HFFc6 (cell line): Measurements from ENCODE around the gene NOTUM. TPM values are rescaled to one million over a fixed set of nuclear protein-coding genes. Genes with fewer than 3 reads are reported as not detected.

Source experiments
- DNase-seq: peaks from one replicate; pipeline ENCODE4 v3.0.0-alpha.2; 2018
- H3K27ac Mint-ChIP-seq: 2 replicates; pipeline ENCODE4 v1.8.0; 2020; ENCODE audit warnings: mild to moderate bottlenecking, mixed read lengths
- H3K27me3 Mint-ChIP-seq: 2 replicates; pipeline ENCODE4 v1.8.0; 2021; ENCODE audit warnings: mild to moderate bottlenecking, moderate library complexity, mixed read lengths; ENCODE audit not compliant: insufficient read depth
- H3K36me3 Mint-ChIP-seq: 2 replicates; pipeline ENCODE4 v1.8.0; 2021; ENCODE audit warnings: low read depth, mixed read lengths
- H3K4me1 Mint-ChIP-seq: 2 replicates; pipeline ENCODE4 v1.8.0; 2020; ENCODE audit warnings: low read depth, mixed read lengths
- H3K4me3 Mint-ChIP-seq: 2 replicates; pipeline ENCODE4 v1.8.0; 2020; ENCODE audit warnings: mild to moderate bottlenecking, moderate library complexity, mixed read lengths
- H3K9me3 Mint-ChIP-seq: 2 replicates; pipeline ENCODE4 v1.8.0; 2020; ENCODE audit warnings: mild to moderate bottlenecking, mixed read lengths
- CTCF ChIP-seq: fragments of 200-600 bp; sonication (generic); IDR thresholded peaks from 2 replicates; pipeline ENCODE4 v1.5.0; 2021; ENCODE audit warnings: antibody characterized with exemption, mild to moderate bottlenecking
- total RNA-seq, 6 experiments: library from RNA; stranded (reverse); fragmentation: NEBNext Ultra II Directional; extraction: Animal tissue kit (Norgen Biotek cat#: 25700); gene quantifications; 2 replicates in 1 of 6; 3 replicates in 5 of 6; pipeline ENCODE4 v1.2.3, GENCODE V29; 2021

The NOTUM gene
- total RNA-seq, 6 experiments from 2014 or later: 0.10 to 0.14 TPM; not detected in 4

- H3K9me3 Mint-ChIP-seq: no peaks in the 10 kb centered on the region
- no peak for DNase-seq
- TF ChIP-seq CTCF: no peak
- H3K4me1 Mint-ChIP-seq: no peaks in the 10 kb centered on the region
- peaks cover 11% of the 10 kb centered on the region for H3K27me3 Mint-ChIP-seq
- no peak overlapping the region for H3K27ac Mint-ChIP-seq
- H3K4me3 Mint-ChIP-seq: no peak overlapping the region
- no peaks in the 10 kb centered on the region for H3K36me3 Mint-ChIP-seq
These were observed 10.5 kb downstream of the NOTUM start for GRCh38 chr17:81950501-81950900.

- Mint-ChIP-seq H3K27ac (no peak overlapping the region), H3K4me1 (no peaks in the 10 kb centered on the region), H3K36me3 (no peaks in the 10 kb centered on the region), H3K9me3 (no peaks in the 10 kb centered on the region), H3K27me3 (peaks cover 15% of the 10 kb centered on the region), H3K4me3 (no peak overlapping the region)
- DNase-seq: no peak
- no peak for TF ChIP-seq CTCF
These were observed 12.2 kb downstream of the NOTUM start for GRCh38 chr17:81948635-81949378.

- Mint-ChIP-seq H3K4me3 (no peak within 1 kb of the TSS), H3K9me3 (no peaks in the 10 kb centered on the region), H3K27ac (no peak within 1 kb of the TSS), H3K4me1 (no peaks in the 10 kb centered on the region), H3K27me3 (peaks cover 21% of the 10 kb centered on the region), H3K36me3 (no peaks in the 10 kb centered on the region)
- no peak for TF ChIP-seq CTCF
- no peak for DNase-seq
These were observed 13.8 kb downstream of the NOTUM start, which contains the start of gene MYADML2 for GRCh38 chr17:81947189-81947588. Gene MYADML2, minus strand, starts transcription at chr17:81947233. Its CDS starts 5,492 bp downstream, at chr17:81941741.

- no peak for DNase-seq
- H3K4me1 Mint-ChIP-seq: no peaks in the 10 kb centered on the region
- peaks cover 18% of the 10 kb centered on the region for H3K27me3 Mint-ChIP-seq
- H3K4me3 Mint-ChIP-seq: no peak overlapping the region
- no peaks in the 10 kb centered on the region for H3K9me3 Mint-ChIP-seq
- no peak for TF ChIP-seq CTCF
- no peak overlapping the region for H3K27ac Mint-ChIP-seq
- H3K36me3 Mint-ChIP-seq: no peaks in the 10 kb centered on the region
These were observed 16.1 kb downstream of the NOTUM start for GRCh38 chr17:81944858-81945257.

- peaks cover 6% of the 10 kb centered on the region for H3K4me1 Mint-ChIP-seq
- peaks cover 16% of the 10 kb centered on the region for H3K27me3 Mint-ChIP-seq
- no peak for TF ChIP-seq CTCF
- no peak for DNase-seq
- no peak overlapping the region for H3K4me3 Mint-ChIP-seq
- H3K27ac Mint-ChIP-seq: no peak overlapping the region
- H3K36me3 Mint-ChIP-seq: no peaks in the 10 kb centered on the region
- no peaks in the 10 kb centered on the region for H3K9me3 Mint-ChIP-seq
These were observed 18.8 kb downstream of the NOTUM start for GRCh38 chr17:81942167-81942553.
